CD4-positive, CD25-positive, alpha-beta regulatory T cell (primary cell): ENCODE results near the gene ZG16B. TPM values are rescaled to one million over a fixed set of nuclear protein-coding genes. Genes with fewer than 3 reads are reported as not detected.

Experiments used
- ATAC-seq, 2 donors: fragments of 150-1000 bp; cut with Tn5 transposase; one replicate each; pipeline ENCODE4 v1.10.0; 2021; ENCODE audit warnings: low read depth in 2 of 2, moderate number of reproducible peaks in 2 of 2, moderate library complexity in 1 of 2
- DNase-seq, 3 donors: peaks; one replicate each; pipeline versions ENCODE4 v3.0.0 to v3.0.0-alpha.2; 2012 to 2022; ENCODE audit warnings: mixed read lengths in 1 of 3
- H3K27ac ChIP-seq: one replicate; pipeline ENCODE4 v1.7.0; 2013; ENCODE audit warnings: mild to moderate bottlenecking, low read length; ENCODE audit not compliant: insufficient read depth, poor library complexity, severe bottlenecking
- H3K27me3 ChIP-seq: one replicate; pipeline ENCODE4 v1.7.0; 2013; ENCODE audit warnings: low read length; ENCODE audit not compliant: control insufficient read depth, insufficient read depth
- H3K36me3 ChIP-seq: one replicate; pipeline ENCODE4 v1.7.0; 2013; ENCODE audit warnings: mild to moderate bottlenecking, low read length, moderate library complexity; ENCODE audit not compliant: control insufficient read depth, insufficient read depth
- H3K4me1 ChIP-seq: 2 replicates; pipeline ENCODE4 v1.7.0; 2013; ENCODE audit warnings: mild to moderate bottlenecking, low read length; ENCODE audit not compliant: insufficient read depth, control insufficient read depth, poor library complexity, severe bottlenecking
- H3K4me3 ChIP-seq: one replicate; pipeline ENCODE4 v1.7.0; 2013; ENCODE audit warnings: low read depth, mild to moderate bottlenecking, low read length, moderate library complexity
- H3K9me3 ChIP-seq, 2 experiments: 1 replicate in 1 of 2; 2 replicates in 1 of 2; pipeline ENCODE4 v1.7.0; 2013; ENCODE audit warnings: low read length in 2 of 2, mild to moderate bottlenecking in 1 of 2, moderate library complexity in 1 of 2; ENCODE audit not compliant: control insufficient read depth in 2 of 2
- H3K27ac Mint-ChIP-seq, 3 donors: one replicate each; pipeline ENCODE4 v1.8.0; 2020 to 2022; ENCODE audit warnings: mild to moderate bottlenecking in 3 of 3, mixed read lengths in 3 of 3, moderate library complexity in 2 of 3
- H3K27me3 Mint-ChIP-seq: one replicate; pipeline ENCODE4 v1.8.0; 2022; ENCODE audit warnings: mild to moderate bottlenecking, mixed read lengths
- H3K36me3 Mint-ChIP-seq: one replicate; pipeline ENCODE4 v1.8.0; 2020; ENCODE audit warnings: mixed read lengths
- H3K4me1 Mint-ChIP-seq, 4 donors: one replicate each; pipeline ENCODE4 v1.8.0; 2020 to 2022; ENCODE audit warnings: mixed read lengths in 4 of 4, mild to moderate bottlenecking in 1 of 4
- H3K4me3 Mint-ChIP-seq, 4 donors: one replicate each; pipeline ENCODE4 v1.8.0; 2020 to 2022; ENCODE audit warnings: mild to moderate bottlenecking in 4 of 4, mixed read lengths in 4 of 4, moderate library complexity in 3 of 4
- H3K9me3 Mint-ChIP-seq, 7 donors: one replicate each; pipeline ENCODE4 v1.8.0; 2020 to 2022; ENCODE audit warnings: mixed read lengths in 7 of 7, mild to moderate bottlenecking in 3 of 7, moderate library complexity in 2 of 7
- polyA plus RNA-seq, 4 donors: library from polyadenylated mRNA; unstranded; fragments of 300-500 nt; fragmentation: Illumina TruSeq; gene quantifications; one replicate each; pipeline ENCODE4 v1.2.3, GENCODE V29; 2021
- total RNA-seq: library from RNA; stranded (reverse); gene quantifications from one replicate; pipeline ENCODE4 v1.2.3, GENCODE V29; 2022

The ZG16B gene
- total and polyA plus RNA-seq, 5 donors from 2014 or later: 0.60 to 2.4 (median 1.4) TPM; not detected in 1

GRCh38 chr16:2835638-2836493 is 5.8 kb downstream of the ZG16B start:
- Histone ChIP-seq H3K27me3 (no peaks in the 10 kb centered on the region), H3K27ac (no peak overlapping the region), H3K4me3 (no peak overlapping the region), H3K9me3 (no peaks in the 10 kb centered on the region), H3K36me3 (no peaks in the 10 kb centered on the region), H3K4me1 (peaks cover 10% of the 10 kb centered on the region)
- H3K4me1 Mint-ChIP-seq: peaks cover 0 to 23% (median 8%) of the 10 kb centered on the region in 4 donors
- H3K27ac Mint-ChIP-seq: no peak overlapping the region
- peaks cover 0 to 3% (median 0%) of the 10 kb centered on the region in 7 donors for H3K9me3 Mint-ChIP-seq
- peaks cover 14% of the 10 kb centered on the region for H3K27me3 Mint-ChIP-seq
- ATAC-seq: no peak
- H3K4me3 Mint-ChIP-seq: peak overlapping the region in 1 of 4 donors; percentile 10
- DNase-seq: no peak
- no peaks in the 10 kb centered on the region for H3K36me3 Mint-ChIP-seq

DNA sequence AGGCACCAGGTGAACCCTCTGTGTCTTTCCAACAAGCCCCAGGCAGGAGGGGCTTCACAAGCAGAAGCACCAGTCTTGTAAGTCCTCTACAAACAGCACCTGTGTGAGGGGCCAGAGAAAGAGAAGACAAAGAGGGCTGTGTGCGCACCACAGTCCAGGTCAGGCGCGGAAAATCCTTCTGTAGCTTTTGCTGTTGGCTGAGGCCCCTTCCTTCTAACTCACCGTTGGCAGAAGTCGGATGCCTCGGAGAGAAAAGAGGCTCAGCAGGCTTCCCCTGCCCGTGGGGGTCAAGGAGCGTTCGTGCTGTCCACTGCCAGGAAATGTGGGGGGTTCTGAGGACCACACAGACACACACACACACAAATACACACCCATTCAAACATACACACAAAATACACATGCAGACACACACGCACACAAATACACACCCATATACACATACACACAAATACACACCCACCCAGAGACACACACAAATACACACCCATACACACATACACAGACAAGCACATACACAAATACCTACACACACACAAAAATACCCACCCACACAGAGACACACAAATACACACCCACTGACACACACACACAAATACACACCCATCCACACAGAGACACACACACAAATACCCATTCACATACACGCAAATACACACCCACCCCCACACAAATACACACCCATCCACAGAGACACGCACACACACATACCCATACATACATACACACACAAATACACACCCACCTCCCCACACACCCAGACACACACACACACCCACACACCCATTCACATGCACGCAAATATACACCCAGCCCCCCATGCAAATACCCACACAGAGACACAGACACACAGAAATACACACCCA is 6.8 kb downstream of the ZG16B start:
- Histone ChIP-seq H3K4me1 (peaks cover 20% of the 10 kb centered on the region), H3K27me3 (no peaks in the 10 kb centered on the region), H3K27ac (no peak overlapping the region), H3K36me3 (no peaks in the 10 kb centered on the region), H3K4me3 (no peak overlapping the region), H3K9me3 (no peaks in the 10 kb centered on the region)
- Mint-ChIP-seq H3K4me1 (peaks cover 0 to 32% (median 9%) of the 10 kb centered on the region in 4 donors), H3K9me3 (peaks cover 0 to 3% (median 0%) of the 10 kb centered on the region in 7 donors), H3K36me3 (no peaks in the 10 kb centered on the region), H3K27me3 (peaks cover 14% of the 10 kb centered on the region), H3K4me3 (no peak overlapping the region), H3K27ac (peak overlapping the region; percentile 59 to 85 (median 64))
- DNase-seq (no peak), ATAC-seq (no peak)

DNA sequence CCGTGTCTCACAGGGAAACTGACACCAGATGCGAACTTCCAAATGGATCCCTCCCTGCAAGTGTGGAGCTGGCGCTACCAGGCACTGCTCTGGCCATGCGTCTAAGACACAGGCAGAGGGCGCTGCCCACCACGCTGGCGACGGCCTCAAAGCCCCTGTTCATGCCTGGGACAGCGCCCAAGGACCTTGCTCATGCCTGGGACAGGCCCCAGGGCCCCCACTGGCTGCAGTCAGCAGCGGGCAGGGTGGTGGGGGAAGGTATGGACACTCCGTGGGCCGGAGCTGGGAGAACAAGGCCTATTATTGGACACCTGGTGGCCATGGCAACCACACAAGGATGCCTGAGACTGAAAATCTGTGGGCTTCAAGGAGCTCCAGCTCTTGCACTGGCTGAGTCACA is 8.8 kb downstream of the ZG16B start:
- Mint-ChIP-seq H3K27ac (peak overlapping the region in 1 of 3 donors; percentile 20), H3K4me3 (peak overlapping the region in 2 of 4 donors; percentile 10 to 24), H3K27me3 (peaks cover 14% of the 10 kb centered on the region), H3K9me3 (peaks cover 0 to 3% (median 0%) of the 10 kb centered on the region in 7 donors), H3K4me1 (peaks cover 0 to 48% (median 14%) of the 10 kb centered on the region in 4 donors), H3K36me3 (no peaks in the 10 kb centered on the region)
- ATAC-seq (peak; percentile 49 to 50), DNase-seq (peak in 2 of 3 donors; percentile 34 to 60)
- Histone ChIP-seq H3K4me1 (peaks cover 29% of the 10 kb centered on the region), H3K27ac (no peak overlapping the region), H3K36me3 (no peaks in the 10 kb centered on the region), H3K4me3 (no peak overlapping the region), H3K27me3 (no peaks in the 10 kb centered on the region), H3K9me3 (no peaks in the 10 kb centered on the region)

GRCh38 chr16:2839650-2840450 is 9.7 kb downstream of the ZG16B start:
- no peak overlapping the region for H3K4me3 ChIP-seq
- peaks cover 0 to 52% (median 16%) of the 10 kb centered on the region in 4 donors for H3K4me1 Mint-ChIP-seq
- peaks cover 0 to 3% (median 0%) of the 10 kb centered on the region in 7 donors for H3K9me3 Mint-ChIP-seq
- H3K36me3 ChIP-seq: no peaks in the 10 kb centered on the region
- DNase-seq: no peak
- peak overlapping the region in 1 of 4 donors; percentile 21 for H3K4me3 Mint-ChIP-seq
- H3K27me3 ChIP-seq: no peaks in the 10 kb centered on the region
- H3K9me3 ChIP-seq: no peaks in the 10 kb centered on the region
- peaks cover 14% of the 10 kb centered on the region for H3K27me3 Mint-ChIP-seq
- H3K4me1 ChIP-seq: peaks cover 29% of the 10 kb centered on the region
- no peaks in the 10 kb centered on the region for H3K36me3 Mint-ChIP-seq
- H3K27ac Mint-ChIP-seq: no peak overlapping the region
- no peak for ATAC-seq
- no peak overlapping the region for H3K27ac ChIP-seq

DNA sequence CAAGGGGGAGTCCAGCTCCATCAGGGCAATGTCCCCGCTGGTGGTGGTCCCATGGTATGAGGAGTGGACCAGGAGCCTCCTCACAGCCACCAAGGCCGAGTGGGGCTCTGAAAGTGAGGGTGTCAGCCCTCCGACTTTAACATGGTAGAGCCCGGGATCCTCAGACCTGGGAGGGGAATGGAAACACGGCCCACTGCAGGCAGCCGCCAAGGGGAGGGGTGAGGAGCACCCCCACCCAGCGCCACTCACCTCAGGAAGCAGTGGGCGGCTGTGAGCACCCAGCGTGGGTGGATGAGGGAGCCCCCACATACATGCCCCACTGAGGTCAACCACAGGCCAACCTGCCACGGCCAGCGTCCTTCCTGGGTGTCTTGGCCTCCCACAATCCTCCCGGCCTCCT is 10.8 kb downstream of the ZG16B start:
- H3K36me3 ChIP-seq: no peaks in the 10 kb centered on the region
- peaks cover 0 to under 1% (median 0%) of the 10 kb centered on the region in 7 donors for H3K9me3 Mint-ChIP-seq
- no peaks in the 10 kb centered on the region for H3K9me3 ChIP-seq
- H3K4me1 Mint-ChIP-seq: peaks cover 0 to 54% (median 16%) of the 10 kb centered on the region in 4 donors
- H3K4me3 ChIP-seq: no peak overlapping the region
- DNase-seq: no peak
- no peak overlapping the region for H3K4me3 Mint-ChIP-seq
- no peak overlapping the region for H3K27ac ChIP-seq
- H3K27ac Mint-ChIP-seq: no peak overlapping the region
- no peaks in the 10 kb centered on the region for H3K27me3 ChIP-seq
- peaks cover 29% of the 10 kb centered on the region for H3K4me1 ChIP-seq
- H3K27me3 Mint-ChIP-seq: peaks cover 14% of the 10 kb centered on the region
- H3K36me3 Mint-ChIP-seq: no peaks in the 10 kb centered on the region
- no peak for ATAC-seq

- Histone ChIP-seq H3K27ac (peak overlapping the region; percentile 57), H3K9me3 (no peaks in the 10 kb centered on the region), H3K36me3 (no peaks in the 10 kb centered on the region), H3K4me1 (peaks cover 29% of the 10 kb centered on the region), H3K27me3 (no peaks in the 10 kb centered on the region), H3K4me3 (peak overlapping the region; percentile 26)
- Mint-ChIP-seq H3K4me3 (no peak overlapping the region), H3K4me1 (peaks cover 0 to 54% (median 16%) of the 10 kb centered on the region in 4 donors), H3K9me3 (no peaks in the 10 kb centered on the region), H3K27ac (peak overlapping the region; percentile 42 to 89 (median 84)), H3K36me3 (no peaks in the 10 kb centered on the region), H3K27me3 (peaks cover 14% of the 10 kb centered on the region)
- DNase-seq: no peak
- no peak for ATAC-seq
Measured at GRCh38 chr16:2841606-2842339, 11.7 kb downstream of the ZG16B start.
